ENCODE data around the gene AIMP2. TPM values are rescaled to one million over a fixed set of nuclear protein-coding genes. Genes with fewer than 3 reads are reported as not detected.
A peak's percentile ranks its signal among the peaks of the same experiment; 100 is the strongest.

Gene AIMP2
- total and polyA plus RNA-seq, 8 donors = 6.6 to 15.7 (median 11.1) TPM

- H3K4me1 ChIP-seq = no peaks in the 10 kb centered on the region
- no peak overlapping the region for H3K4me3 ChIP-seq
- DNase-seq (no peak), FAIRE-seq (no peak), ATAC-seq (no peak)
- no peak overlapping the region for H3K27ac ChIP-seq
- intact Hi-C loops (cut with DNase I) = no loop called here
- peaks cover 7 to 69% (median 33%) of the 10 kb centered on the region in 3 donors for H3K36me3 ChIP-seq
- H3K9me3 ChIP-seq = no peaks in the 10 kb centered on the region
- no peak for TF ChIP-seq CTCF (IDR thresholded peaks at IDR 0.05)
- WGBS, 2 donors = 90% methylated on average over 3 of the region's 3 CpGs
- H3K27me3 ChIP-seq = no peaks in the 10 kb centered on the region
These were observed 13.6 kb downstream of the AIMP2 start for GRCh38 chr7:6022707-6023106.

GRCh38 chr7:6023974-6024435 lies 14.9 kb downstream of the AIMP2 start:
- Histone ChIP-seq H3K9me3 (no peaks in the 10 kb centered on the region), H3K36me3 (peaks cover 7 to 69% (median 30%) of the 10 kb centered on the region in 3 donors), H3K27ac (no peak overlapping the region), H3K4me1 (no peaks in the 10 kb centered on the region), H3K4me3 (no peak overlapping the region), H3K27me3 (no peaks in the 10 kb centered on the region)
- intact Hi-C loops (cut with DNase I) = no loop called here
- no peak for FAIRE-seq
- ATAC-seq = no peak
- WGBS, 2 donors = 91 to 98% methylated on average over 7 of the region's 7 CpGs
- DNase-seq = no peak
- TF ChIP-seq CTCF (IDR thresholded peaks at IDR 0.05) = no peak

- FAIRE-seq = no peak
- ATAC-seq = peak in 3 of 4 donors; percentile 82 to 87 (median 86)
- DNase-seq = peak in 3 of 6 donors; percentile 11 to 39 (median 36)
- peak overlapping the region in 2 of 4 donors; percentile 6 to 22 for H3K27ac ChIP-seq
- H3K4me1 ChIP-seq = no peaks in the 10 kb centered on the region
- no peaks in the 10 kb centered on the region for H3K27me3 ChIP-seq
- WGBS, 2 donors = 88 to 90% methylated on average over 22 of the region's 22 CpGs
- H3K9me3 ChIP-seq = no peaks in the 10 kb centered on the region
- H3K36me3 ChIP-seq = peaks cover 7 to 73% (median 30%) of the 10 kb centered on the region in 3 donors
- no peak overlapping the region for H3K4me3 ChIP-seq
- intact Hi-C loops (cut with DNase I) = no loop called here
- no peak for TF ChIP-seq CTCF (IDR thresholded peaks at IDR 0.05)
These were observed 17.1 kb downstream of the AIMP2 start for GRCh38 chr7:6026011-6026819.

GRCh38 chr7:6026820-6027311 lies 17.8 kb downstream of the AIMP2 start:
- no peaks in the 10 kb centered on the region for H3K27me3 ChIP-seq
- TF ChIP-seq CTCF (IDR thresholded peaks at IDR 0.05) = no peak
- intact Hi-C loops (cut with DNase I) = no loop called here
- no peaks in the 10 kb centered on the region for H3K4me1 ChIP-seq
- H3K9me3 ChIP-seq = no peaks in the 10 kb centered on the region
- DNase-seq = no peak
- no peak for FAIRE-seq
- peak overlapping the region in 2 of 4 donors; percentile 6 to 22 for H3K27ac ChIP-seq
- H3K4me3 ChIP-seq = no peak overlapping the region
- WGBS, 2 donors = 87 to 89% methylated on average over 12 of the region's 12 CpGs
- ATAC-seq = peak in 2 of 4 donors; percentile 46 to 47
- peaks cover 7 to 67% (median 28%) of the 10 kb centered on the region in 3 donors for H3K36me3 ChIP-seq
